GM19438 (cell line): ENCODE measurements around the gene OR2L13.
"Not testable (repeated sequence)": the region's sequence is repeated elsewhere in the genome, so short reads cannot be mapped to it uniquely, and the experiment has no call there.

ENCODE experiments used
- ATAC-seq: cut with Tn5 transposase; IDR thresholded peaks from one replicate; pipeline ENCODE4 v1.9.1; 2021; ENCODE audit warnings: low read depth; ENCODE audit not compliant: unreplicated experiment

OR2L13 gene, protein sequence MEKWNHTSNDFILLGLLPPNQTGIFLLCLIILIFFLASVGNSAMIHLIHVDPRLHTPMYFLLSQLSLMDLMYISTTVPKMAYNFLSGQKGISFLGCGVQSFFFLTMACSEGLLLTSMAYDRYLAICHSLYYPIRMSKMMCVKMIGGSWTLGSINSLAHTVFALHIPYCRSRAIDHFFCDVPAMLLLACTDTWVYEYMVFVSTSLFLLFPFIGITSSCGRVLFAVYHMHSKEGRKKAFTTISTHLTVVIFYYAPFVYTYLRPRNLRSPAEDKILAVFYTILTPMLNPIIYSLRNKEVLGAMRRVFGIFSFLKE

DNA sequence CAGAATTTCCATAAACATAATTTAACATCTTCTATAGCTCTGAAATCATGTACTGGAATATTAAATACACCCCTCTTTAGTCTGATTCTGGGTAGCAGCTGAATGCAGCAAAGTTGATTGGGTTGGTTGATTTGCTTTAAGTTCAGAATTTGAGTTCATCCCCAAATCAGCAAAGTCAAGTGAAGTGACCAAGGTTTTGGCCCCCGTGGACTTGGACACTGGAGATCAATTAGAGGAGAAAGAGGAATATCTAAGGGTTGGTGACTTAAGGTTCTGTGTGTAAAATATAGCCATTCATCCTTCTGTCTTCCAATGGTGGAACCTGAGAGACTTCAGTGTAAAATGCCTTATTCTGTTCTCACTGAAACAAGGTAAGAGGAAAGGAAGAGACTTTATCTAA is at the start of gene OR2L13:
Gene OR2L13 (plus strand): TSS at position 301 of the 400 bp plus-strand sequence. CDS start 4,192 bp downstream, outside the sequence.
- ATAC-seq, result no peak

DNA sequence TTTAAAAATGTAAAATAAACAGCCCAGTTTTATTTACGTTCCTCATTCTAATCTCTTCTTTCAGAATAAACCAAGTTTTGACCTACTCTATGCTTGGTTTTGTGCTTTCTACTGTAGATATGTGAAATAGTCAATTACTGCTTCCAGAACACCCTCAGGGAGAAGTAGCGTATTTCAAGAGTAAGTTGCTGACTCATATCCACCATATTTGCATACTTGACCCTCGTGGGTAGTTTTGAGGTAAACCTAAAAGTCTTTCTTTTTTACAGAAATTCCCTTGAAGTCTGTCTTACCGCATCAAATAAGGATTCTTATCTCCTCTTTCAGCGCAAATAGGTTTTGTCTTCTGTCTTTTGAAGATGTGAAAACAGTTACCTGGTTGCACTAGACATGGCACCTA is 49.8 kb upstream of the OR2L13 start:
- no peak for ATAC-seq

DNA sequence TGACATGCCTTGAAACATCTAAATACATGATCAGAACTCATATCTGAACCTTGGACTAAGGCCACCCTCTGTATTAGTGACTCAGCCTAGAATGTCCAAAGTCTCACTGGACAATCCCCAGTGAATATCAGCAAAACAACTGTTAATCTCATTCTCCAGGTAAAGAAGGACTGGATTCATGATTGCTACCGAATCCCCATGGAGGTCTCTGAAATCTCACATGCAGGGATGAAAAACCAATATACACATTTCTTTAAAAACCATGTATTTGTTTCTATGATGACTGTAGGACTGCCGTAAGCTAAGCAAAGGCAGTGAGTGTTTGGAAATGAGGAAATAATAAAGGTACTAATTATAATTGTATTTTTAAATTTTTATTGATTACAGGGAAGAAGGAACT is 48.4 kb upstream of the OR2L13 start, which contains the start of gene OR2L3:
Gene OR2L3 (plus strand): TSS at position 301 of the 400 bp plus-strand sequence. CDS start 13,846 bp downstream, outside the sequence.
- ATAC-seq, result no peak

DNA sequence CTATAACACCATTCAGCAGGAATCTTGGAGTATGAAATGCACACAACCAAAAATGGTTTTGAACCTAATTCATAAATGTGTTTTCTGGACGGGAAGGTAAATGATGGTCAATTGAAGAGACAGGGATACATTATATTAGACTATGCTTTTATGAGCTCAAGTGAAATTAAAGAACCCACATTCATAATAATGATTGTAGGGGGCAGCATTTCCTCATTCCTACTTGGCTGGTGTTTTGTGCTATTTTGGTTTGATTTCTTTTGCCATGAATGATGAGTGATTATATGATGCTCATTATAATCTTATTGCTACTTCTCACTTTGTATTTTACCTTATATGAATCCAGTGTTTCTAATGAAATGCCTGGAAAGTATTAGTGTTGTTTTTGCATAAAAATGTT is 48.0 kb upstream of the OR2L13 start:
- ATAC-seq, result no peak

DNA sequence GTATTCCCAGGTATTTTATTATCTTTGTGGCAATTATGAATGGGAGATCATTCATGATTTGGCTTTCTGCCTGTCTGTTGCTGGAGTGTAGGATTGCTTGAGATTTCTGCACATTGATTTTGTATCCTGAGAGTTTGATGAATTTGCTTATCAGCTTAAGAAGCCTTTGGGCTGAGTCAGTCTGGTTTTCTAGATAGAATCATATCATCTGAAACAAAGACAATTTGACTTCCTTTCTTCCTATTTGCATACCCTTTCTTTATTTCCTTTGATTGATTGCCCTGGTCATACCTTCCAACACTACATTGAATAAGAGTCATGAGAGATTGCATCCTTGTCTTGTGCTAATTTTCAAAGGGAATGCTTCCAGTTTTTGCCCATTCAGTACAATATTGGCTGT is 40.3 kb upstream of the OR2L13 start:
- ATAC-seq, result no peak

DNA sequence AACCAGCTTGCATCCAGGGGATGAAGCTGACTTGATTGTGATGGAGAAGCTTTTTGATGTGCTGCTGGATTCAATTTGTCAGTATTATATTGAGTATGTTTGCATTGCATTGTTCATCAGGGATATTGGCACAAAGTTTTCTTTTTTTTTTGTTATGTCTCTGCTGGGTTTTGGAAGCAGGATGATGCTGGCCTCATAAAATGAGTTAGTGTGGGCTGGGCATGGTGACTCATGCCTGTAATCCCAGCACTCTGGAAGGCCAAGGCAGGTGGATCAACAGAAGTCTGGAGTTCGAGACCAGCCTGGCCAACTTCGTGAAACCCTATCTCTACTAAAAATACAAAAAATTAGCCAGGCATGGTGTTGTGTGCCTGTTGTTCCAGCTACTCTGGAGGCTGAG is 39.7 kb upstream of the OR2L13 start:
- no peak for ATAC-seq

DNA sequence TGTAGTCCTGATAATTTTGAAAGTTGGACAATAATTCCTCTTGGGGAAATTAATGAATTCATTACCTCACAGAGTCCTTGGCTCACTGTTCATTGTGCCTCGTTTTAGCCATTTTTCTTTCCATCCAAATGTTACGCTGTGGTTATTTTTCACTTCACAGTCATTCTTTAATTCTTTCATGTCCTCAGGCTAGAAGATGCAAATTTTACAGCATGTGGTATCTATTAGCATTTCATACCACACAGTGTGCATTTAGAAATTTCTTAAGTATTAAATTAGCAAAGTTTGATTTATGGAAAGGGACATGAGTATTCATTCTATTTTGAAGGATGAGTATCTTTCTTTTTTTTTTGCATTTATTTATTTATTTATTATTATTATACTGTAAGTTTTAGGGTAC is 29.9 kb upstream of the OR2L13 start:
- no peak for ATAC-seq

DNA sequence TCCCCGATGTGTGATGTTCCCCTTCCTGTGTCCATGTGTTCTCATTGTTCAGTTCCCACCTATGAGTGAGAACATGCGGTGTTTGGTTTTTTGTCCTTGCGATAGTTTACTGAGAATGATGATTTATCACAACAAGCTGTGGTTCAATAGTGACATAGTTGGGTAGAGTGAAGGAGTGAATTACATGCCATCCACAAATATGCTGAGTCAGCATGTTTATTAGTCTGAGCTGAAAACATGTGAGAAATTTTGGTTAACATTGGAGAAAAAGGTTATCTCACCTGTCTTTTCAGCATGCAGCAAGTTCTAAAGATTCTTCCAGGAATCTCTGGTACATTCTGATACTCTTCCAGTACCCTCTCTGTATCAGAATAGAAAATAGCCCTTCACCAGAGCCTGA is 29.4 kb upstream of the OR2L13 start:
- no peak for ATAC-seq

DNA sequence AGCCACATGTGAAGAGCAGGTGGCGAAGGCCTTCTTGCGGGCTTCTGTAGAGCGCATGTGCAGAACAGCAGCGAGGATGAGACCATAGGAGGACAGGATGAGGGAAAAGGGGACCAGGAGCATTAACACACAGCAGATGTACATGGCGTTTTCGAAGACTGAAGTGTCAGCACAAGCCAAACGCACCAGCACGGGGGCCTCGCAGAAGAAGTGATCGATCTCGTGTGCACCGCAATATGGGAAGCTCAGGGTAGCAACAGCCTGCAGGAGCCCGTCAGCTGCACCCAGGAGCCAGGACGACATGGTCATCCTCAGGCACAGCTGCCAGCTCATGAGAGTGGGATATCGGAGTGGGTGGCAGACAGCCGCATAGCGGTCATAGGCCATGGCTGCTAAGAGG is 11.1 kb upstream of the OR2L13 start:
- ATAC-seq, result not testable (repeated sequence)

DNA sequence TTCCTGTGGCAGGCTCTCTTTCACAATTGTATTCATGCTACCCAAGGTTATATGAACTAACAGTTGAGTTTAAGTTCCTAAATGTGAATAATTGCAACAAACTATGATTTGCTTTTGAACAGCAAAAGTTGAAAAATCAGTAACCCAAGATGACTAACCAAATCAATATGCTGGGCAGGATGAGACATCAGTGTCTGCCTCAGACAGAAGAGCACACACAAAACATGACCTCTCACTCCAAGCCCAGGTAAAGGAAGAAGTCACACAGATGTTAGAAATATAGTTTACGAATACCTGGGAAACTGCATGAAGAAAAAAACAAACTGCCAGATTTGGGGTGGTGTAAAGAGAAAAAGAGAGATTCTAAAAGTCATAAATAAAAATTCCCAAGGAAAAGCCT is 3.5 kb downstream of the OR2L13 start:
- no peak for ATAC-seq

DNA sequence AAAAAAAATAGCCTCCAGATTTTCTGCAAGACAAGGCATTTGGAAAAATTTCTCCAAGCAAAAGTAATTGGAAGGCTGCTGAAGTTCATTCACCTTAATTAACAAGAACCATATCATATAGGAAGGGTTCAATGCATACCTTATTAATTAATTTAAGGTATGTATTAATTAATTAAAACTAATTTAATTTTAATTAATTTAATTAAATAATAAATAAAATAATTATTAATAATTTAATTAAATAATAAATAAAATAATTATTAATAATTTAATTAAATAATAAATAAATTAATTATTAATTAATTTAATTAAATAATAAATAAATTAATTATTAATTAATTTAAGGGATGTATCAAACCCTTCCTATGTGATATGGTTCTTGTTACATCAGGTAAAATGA is 7.9 kb downstream of the OR2L13 start:
- ATAC-seq, result no peak

DNA sequence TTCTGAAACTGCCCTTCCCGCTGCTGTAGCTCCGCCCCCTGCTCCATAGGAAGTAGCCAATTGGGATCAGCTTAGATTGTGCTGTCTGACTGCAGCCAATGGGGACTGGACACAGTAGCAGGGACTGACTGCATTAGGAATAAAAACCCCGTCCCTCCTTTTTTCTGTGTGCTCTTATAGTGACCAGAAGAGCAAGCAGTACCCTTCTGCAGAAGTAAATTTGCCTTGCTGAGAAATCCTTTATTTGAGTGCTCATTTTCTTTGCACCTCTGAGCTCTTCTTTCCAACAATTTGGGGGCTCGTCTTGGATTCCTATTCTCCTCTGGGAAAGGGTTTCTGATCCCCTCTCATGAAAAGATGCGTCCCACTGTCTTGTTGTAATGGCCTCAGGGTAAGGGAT is 16.2 kb downstream of the OR2L13 start:
- ATAC-seq, result no peak

DNA sequence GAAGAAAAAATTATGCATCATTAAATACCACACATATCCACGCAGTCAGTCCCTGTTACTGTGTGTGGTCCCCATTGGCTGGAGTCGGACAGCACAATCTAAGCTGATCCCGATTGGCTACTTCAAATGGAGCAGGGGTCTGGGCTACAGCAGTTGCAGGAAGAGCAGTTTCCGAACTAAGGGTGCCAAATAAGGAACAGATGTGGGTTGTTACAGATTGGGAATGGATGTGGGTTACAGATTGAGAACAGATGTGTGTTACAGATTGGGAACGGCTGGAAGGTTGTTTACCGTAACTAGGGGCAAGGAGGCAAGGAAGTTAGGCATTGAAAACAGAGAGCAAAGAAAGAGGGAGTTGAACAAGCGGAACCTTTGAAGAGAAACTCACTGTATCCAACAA is 19.9 kb downstream of the OR2L13 start:
- ATAC-seq, result no peak

DNA sequence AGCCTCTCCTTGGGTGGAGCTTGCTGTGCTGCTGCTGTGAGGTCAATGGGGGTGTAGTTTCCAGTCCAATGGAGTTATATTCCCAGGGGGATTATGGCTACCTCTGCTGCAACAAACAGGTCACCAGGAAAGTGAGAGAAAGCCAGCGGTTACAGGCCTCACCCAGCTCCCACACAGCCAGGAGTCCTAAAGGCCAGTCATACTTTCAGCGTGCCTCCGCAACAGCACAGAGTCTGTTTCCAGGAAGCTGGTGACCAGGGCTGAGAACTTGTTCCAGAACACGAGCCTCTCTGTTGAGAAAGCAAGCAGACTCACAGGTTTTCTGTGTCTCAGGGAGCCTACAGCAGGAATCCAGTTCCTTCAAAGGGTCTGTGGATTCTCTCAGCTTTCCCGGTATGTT is 32.7 kb downstream of the OR2L13 start:
- no peak for ATAC-seq

DNA sequence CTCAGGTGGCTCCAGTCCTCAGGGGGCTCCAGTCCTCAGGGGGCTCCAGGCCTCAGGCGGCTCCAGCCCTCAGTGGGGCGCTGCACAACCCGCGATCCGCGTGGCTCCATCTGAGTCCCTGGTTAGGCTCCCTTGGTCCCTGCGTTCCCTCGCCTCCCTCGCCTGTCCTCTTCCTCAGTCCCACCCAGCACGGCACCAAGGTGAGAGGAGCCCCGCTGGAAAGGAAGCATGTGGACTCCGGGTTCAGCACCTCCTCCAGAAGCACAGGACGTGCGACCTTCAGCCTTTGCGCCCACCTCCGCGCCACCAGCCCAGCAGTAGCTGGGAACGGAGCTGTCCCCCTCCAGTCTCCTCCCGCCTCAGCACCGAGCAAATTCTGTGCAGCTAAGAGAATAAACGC is 41.8 kb downstream of the OR2L13 start:
- no peak for ATAC-seq

DNA sequence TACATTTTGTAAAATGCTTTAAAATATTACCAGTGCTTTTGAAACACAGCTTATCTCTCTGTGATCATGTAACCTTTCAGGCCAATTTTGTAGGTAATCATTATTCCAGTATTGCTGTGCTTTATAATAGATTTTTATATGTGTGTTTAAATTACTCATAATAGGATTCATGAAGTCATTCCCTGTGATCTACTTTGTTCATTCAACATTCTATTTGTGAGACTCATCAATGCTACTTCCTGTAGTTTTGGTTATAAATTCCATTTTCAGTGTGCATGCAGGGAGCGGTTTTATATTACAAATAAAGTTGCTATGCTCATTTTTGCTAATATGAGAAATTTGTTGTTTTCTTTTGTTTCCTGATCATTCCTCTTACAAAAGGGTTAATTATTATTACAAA is 45.9 kb downstream of the OR2L13 start:
- ATAC-seq, result no peak

DNA sequence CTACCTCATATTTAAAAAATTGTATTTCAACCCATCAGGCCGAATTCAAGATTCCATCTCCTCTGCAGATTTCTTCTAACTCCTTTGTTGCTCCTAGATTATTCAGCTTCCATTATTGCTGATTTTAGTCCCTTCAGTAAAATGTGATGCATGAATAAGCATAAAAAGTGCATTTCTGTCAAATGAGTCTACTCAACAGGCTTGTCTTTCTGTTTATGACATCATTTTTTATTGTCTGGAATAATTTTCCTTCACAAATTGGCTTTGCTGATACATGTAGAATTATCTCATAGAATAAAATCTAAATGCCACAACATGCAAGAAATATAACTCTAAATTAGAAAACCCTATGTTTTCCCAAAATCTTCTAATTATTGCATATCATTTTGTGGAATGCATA is 48.3 kb downstream of the OR2L13 start:
- ATAC-seq, result no peak

DNA sequence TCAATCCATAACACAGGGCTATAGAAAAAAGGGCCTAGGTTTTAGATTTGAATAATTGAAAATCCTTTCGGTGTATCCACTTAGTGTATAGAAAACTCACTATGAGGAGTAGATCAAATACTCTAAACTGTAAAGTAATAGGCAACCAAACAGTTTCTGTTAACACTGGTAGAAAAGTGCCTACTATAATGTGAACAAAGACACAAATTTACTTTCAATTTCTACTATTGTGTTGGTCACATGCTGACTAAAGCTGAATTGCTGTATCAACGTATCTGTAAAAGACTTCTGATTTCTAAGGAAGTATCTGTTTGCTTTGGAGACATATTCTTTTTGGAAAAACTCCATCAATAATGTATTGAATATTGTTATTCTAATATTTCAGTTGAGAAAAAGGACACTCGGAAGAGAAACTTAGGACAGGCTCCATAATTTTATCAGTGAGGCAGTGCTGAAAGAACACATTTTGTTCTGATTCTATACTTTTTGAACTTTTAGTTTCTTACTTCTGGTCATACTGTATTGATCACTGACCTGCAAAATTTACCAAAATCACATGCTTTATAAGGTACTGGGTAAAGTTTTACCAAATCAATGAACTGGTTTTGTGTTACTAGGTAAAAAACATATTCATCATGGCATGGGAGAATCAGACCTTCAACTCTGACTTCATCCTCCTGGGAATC is 49.7 kb downstream of the OR2L13 start, which contains the start of gene OR2M5:
Gene OR2M5 (plus strand): TSS at position 636 of the 686 bp plus-strand sequence. CDS start 0 bp downstream, at position 636.
- no peak for ATAC-seq
